NCI-H2196 (cell line): Measurements from ENCODE around the gene ERBB4.
A peak's percentile ranks its signal among the peaks of the same experiment; 100 is the strongest.

Experiments
- DNase-seq: peaks from one replicate; lab custom pipeline; 2025; ENCODE audit not compliant: unreplicated experiment; lab: John Stamatoyannopoulos, UW

The ERBB4 gene

DNA sequence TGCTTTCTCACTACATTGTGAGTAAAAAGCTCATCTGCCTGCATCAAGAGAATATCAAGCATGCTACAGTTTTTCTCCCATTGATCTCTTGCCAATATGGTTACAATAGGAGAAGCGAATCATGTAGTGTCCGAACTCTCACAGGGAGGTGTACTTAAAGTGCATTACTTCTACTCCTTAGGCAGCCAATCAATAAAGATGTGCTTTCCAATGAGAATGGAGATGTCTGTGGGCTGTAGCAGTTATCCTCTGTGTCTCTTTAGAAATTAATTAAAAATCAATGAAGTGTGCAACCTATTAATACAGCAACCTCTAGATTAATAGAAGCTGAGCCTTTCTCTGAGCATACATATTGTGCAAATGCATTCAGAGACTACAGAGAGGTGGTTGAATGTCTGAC, 1098.5 kb downstream of the ERBB4 start:
- DNase-seq, result no peak

DNA sequence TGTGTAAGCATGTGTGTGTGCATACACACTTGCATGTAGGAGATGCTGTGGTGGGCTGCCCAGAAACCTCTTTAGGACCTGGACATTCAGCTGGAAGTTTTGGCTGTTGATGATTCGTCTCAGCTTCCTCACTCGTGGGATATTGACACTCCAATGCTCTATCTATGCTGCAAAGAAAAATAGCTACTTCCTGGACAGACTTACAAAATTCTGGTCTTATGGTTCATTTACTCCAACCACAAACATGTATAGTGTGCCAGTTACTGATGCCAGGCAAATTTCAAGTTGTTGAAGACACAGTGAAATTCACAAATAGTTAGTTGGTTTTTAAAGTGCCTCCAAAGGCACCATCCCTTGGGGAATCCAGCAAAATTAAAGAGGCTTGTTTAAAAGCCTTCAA, 1099.6 kb downstream of the ERBB4 start:
- DNase-seq, result no peak

DNA sequence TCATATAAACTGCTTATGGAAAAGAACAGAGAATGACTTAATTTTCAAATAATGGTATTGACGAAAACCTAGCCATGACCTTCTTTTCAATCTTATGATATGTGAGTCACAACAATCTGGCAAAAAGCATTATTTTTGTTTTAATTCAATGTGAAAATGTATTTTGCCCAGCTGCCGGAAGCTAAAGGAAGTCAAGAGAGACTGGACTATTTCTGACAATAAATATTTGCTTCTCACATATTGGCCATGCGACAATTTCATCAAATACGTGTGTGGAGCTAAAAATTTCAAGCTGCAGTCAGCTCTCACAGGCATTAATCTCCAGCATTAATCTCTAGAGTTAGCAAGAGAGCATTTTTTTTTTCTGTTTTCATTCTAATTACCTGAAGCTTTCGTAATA, 1101.2 kb downstream of the ERBB4 start:
- DNase-seq, result no peak

DNA sequence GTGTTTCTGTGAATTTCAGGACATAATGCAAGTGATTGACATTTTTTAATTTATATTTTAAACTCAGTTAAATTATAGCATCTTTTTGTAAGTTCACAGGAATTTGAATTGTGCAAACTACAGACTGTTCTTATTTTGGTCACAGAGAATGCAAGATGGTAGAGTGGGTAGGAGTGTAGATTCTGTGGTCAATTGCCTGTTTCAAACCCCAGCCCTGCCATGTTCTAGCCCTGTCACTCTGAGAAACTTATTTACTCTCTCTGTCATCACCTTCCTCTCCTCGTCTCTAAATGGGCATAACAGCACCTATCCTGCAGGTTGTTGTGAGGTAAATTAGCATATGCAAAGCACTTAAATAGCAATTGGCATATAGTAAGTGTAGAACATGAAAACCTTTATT, 1102.4 kb downstream of the ERBB4 start:
- no peak for DNase-seq

DNA sequence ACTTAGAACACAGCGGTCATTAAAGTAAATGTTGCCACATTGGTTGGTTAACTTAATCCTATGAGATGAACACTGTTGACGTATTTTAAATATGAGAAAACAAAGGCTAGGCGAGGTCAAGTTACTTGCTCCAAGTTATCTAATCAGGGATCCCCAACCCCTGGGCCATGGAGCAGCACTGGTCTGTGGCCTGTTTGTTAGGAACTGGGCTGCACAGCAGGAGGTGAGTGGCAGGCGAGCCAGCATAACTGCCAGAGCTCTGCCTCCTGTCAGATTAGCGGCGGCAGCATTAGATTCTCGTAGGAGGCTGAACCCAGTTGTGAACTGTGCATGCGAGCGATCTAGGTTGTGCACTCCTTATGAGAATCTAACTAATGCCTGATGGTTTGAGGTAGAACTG, 1103.3 kb downstream of the ERBB4 start:
- no peak for DNase-seq

DNA sequence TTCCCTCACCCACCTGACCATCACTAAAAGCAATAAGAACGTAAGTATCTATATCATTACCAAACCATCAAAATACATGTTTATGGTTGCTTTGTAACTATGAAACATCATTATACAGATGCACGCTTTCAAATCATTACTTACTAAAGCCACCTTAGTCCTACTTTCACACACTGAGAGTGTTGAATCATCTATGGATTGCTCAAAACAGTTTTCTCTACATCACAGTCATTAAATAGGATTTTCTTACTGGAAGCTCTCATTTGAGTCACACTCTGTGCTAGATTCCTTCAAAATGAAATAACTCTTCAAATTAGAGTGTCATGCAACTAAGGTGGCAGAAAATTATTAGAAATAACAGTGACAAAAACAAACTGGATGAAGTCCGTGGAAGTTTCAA, 1103.8 kb downstream of the ERBB4 start:
- no peak for DNase-seq

DNA sequence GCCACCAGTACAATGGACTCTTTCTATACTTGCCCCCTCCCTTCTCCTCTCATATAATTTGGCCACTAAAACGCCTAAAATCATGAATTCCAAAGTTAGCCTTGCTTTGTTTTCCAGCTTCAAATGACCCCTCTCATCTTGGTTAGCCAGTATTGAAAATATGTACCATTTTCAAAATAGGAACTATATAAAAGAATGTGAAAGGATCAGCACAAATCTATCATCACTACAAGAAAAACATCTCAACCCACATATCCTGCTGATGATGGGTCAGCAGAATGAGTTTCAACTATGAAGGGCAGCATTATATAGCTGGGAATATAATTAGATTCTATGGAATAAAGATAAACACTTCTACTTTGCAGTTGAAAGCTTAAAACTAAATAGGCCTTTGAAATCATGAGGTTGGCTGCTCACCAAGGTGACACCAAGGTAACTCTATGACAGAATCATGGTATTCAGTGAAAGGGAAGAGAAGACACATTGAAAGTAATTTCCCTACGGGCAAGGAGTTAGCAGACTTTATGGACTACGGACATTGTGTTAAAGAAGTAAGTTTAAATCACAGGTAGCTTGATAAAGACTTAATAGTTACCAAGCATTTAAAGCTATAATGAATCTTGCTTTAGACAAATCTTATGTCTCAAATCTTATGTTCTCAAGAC, 1109.2 kb downstream of the ERBB4 start:
- DNase-seq, result no peak

DNA sequence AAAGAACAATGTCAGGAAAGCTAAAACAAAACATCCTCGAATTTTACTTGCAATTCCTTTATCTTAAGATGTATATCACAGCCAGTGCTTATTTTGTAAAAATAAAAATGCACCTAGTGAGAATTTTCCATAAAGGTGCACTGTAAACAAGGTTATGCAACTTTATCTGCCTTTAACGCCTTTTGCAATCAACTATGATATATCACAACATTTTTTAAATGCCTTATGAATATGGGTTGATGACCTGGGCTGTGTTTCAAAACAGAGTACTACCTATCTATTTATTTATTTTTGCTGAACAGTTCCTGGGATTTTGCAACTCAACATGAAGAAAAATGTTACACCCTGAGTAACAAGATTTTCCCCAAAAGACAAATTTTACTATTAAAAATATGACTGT, 1112.4 kb downstream of the ERBB4 start:
- DNase-seq, result no peak

DNA sequence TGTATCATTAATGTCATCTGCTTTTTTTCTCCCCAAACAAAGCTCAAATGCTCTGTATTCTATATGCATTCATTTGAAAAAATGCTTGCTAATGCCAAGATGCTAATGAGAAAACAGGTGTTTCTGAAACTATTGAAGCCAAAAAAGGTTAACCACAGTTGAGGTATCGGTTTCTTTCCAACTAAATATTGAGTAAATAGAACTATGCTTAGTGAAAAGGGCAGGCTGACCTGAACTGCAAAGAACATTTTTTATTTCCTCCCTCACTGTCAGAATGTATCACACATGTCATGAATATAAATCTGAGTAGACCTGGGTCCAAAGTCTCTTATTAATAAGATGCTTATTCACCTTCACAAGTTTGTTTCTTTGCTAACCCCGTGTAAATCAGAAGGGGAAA, 1115.6 kb downstream of the ERBB4 start:
- peak; percentile 7 for DNase-seq

DNA sequence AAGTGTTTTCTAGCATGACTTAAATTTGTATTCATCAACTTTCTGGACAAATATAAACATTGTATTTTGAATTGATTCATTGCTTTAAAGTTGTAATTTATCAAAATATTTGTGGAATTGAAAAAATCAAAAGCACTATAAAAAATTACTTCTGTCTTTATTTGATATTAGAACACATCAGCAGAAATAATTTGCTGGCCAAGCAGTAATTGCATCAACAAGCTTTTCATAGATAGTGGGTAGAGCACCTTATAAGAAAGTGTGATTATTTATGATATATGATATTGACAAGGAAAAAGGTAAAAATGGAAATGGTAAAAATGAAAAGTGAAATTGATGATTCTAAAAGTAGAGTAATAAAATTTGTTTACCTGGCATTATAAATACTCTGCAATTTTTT, 1121.1 kb downstream of the ERBB4 start:
- DNase-seq, result no peak

DNA sequence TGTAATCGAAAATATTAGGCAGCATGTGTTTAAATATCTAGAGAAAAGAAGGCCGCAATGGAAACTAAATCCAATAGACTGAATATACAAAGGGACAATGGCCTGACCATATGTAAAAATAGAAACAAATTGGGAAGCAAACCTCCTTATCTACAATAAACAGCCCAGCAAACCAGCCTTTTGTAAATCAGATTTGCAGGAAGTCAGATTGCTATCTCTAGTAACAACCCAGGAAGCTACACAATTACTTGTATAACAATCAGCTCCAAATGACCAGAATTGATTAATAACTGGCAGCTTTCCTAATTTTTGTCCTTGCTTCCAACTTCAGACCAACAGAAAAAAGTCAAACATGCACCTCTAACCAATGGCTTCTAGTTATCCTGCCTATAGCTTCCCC, 1122.2 kb downstream of the ERBB4 start:
- no peak for DNase-seq

DNA sequence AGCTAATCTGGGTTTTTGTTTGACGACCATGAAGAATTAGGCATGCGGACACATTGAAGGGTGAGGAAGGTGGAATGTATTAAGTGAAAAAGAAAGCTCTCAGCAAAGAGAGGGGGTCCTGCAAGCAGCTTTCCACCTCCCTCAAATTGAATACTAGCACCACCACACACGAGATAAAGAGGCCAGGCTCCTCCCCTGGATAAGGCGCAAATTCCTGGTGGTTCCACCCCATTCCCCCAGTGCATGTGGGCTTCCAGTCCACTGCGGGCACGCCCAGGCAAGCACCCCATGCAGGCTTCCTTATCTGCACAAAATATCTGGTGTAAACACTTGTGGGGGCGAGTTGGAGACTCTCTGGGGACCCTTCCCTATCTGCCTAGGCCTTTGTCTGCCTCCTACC, 1124.9 kb downstream of the ERBB4 start:
- no peak for DNase-seq

DNA sequence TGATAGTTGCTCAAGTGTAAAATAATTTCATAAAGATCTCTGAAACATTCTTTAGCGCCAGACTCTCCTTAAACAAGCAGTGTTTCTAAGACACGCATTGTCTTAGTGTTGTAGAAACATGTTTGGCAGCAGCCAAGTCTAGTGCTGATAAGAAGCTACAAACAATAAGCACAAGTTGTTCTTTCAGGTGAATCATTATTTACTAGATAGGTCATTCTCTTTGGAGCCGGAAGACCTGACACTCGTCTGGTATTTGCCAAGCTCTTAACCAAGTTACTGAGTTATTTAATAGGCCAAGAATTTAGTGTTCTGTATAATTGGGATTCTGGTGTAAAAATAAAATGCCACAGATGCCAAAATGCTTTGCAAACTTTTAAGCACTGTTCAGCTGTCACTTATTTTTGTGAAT, 1130.1 kb downstream of the ERBB4 start:
- DNase-seq, result peak; percentile 37

DNA sequence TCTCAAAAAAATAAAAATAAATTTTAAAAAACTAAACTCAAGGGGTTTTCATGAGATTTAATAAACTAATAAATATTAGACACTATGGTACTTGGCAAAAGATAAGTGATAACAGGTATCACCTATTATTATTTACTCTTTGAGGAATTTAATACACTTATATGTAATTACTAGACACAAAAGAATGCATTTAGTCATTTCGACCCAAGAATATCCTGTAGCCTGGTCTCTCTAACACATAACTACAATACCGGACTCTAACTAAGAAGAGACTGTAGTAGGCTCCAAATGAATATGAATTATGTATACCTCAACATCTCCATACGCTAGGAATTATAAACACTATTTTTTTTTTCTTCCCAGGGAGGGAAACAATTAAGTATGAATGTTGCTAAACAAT, 1131.5 kb downstream of the ERBB4 start:
- DNase-seq, result no peak

DNA sequence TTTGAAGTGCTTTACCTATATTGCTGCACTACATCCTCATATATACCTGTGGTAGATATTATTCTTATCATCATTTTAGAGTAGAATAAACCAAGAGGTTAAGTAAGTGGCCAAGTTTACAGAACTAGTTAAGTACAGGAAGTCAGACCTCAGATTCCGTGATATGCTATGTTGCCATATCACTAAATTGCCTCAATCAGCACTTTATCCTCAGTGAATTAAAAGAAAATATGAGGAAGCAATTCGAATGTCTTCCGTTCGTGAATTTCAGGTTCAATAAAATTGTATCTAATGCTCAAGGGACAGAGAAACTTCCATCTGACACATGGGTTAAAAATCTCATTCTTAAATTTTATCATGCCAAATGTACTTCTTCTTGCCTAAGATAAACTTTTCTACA, 1133.6 kb downstream of the ERBB4 start:
- no peak for DNase-seq

DNA sequence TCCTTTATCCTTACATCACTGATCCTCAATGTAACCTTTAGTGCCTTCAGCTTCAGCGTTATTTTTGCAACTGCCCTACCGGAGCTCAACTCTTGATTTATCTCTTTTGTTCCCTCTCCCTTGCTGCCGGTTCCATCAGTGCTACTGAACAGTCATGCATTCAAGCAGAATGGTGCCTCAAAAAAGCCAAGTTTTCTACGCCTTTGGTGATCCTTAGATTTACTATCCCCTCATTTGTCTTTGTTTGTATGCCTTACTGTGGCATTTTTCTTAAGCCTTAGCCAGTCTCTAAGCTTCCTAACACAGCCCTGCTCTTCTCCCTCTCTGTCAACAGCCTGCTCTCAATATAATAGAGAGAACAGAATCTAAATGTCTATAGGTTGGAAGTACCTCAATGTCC, 1134.5 kb downstream of the ERBB4 start:
- DNase-seq, result no peak

DNA sequence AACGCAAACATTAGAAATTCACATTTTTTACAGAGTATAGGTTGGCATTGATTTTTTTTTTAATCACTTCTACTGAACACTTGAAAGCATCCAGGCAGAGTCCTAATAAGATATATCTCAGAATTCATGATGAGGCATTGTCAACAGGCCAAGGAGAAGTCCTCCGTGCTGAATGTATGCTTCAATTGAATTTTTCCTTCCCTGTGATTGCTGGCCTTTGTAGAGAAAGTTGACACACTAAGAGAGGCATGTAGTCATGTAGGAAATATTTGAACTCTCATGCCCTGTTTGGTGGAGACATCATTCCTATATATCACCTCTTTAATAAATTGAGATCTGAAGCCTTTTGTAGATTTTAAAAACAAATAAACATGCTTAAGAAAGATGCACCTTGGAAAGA, 1137.3 kb downstream of the ERBB4 start:
- DNase-seq, result no peak

DNA sequence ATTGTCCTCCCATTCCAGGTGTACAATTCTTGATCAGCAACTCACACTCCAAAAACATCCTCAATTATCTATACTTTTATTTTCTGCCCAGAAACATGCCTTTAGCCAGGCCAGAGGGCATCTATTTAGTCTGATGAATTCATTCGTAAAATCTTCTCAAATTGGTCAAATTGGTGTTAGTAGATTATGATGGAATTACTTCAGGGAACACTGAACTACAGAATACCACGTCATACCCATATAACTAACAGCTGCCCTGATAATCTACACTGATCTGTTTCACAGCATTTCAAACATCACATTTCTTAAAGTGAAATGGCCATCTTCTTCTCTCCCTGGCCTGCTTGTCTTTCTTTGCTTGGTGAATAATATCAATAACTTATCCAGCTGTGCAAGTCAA, 1140.8 kb downstream of the ERBB4 start:
- DNase-seq, result no peak

DNA sequence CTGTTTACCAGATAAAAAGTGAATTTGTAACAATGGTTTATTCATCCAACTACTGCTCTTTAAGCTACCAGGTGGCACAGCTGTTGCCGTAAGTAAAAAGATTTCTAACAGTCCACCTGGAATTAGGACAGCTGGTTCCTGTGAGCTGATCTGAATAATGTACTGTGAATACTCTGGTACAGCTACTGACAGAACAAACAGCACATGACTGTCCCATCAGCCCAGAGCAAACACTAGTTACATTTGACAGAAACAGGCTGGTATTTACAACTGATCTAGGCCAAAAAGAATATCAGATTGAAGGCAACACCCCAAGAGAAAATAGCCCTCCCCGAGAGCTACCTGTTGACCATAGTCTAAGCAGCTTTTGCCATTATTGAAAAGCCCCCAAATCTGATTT, 1141.8 kb downstream of the ERBB4 start:
- DNase-seq, result no peak

DNA sequence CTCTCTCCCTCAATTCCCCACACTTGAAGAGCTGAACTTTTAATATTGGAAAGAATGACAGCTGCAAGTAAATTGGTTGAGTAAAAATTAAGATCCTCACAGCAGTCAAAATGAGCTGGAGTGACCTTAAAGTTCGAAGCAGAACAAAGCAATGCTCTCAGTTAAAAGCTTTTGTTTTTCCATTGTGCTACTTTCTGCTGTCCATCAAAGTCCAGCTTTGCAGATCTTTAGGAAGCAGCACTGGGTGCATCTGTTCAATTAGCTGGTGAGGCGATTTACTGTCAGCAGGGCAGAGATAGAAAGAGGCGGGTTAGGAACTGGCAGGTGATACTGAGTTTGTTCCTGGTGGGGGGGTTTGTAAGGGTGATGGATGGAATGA, 1147.4 kb downstream of the ERBB4 start:
- DNase-seq, result no peak

DNA sequence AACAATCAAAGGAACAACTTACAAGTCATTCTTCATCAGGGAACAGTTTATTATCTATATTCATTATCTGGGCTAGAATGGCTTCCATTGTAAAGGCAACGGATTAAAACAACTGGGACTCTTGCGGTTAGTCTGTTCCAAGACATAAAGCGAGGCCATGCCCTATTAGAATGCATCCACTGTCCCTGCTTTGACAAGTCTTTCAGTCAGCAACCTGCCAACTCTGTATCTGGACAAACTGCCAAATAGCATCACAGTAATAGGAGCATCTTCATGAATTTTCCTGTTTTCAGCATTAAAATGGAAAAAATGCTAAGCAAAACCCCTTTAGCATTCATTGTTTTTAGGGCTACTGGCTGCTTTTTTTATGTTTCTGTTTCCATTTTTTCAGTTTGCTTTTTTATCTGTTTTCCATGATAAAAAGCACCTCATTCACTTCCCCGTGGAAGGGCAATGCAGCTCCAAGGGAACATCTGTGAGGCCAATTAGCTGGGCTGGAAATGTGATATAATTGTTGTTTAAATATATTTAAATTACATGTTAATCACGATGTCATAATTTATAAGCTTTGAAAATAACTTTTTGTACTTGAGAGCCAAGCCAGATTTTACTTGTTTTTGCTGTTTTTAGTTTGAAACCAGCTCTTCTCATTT, 1147.9 kb downstream of the ERBB4 start:
- no peak for DNase-seq

DNA sequence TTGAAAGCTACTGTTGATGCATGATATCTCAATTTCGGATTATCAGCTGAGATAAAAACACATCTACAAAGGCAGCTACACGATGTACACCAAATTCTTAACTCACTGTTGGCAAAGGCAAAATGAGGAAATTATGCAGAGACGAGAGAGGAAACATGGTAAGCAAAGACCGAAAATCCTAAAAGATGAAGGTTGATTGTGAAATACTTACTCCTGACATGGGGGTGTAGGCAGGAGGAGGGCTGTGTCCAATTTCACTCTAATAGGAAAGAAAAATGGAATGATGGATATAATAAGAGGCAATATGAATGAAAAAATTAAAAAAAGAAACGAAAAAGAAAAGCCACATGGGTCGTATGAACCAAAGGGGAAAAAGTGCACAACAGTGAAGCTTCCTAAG, 1150.9 kb downstream of the ERBB4 start:
- DNase-seq, result no peak

DNA sequence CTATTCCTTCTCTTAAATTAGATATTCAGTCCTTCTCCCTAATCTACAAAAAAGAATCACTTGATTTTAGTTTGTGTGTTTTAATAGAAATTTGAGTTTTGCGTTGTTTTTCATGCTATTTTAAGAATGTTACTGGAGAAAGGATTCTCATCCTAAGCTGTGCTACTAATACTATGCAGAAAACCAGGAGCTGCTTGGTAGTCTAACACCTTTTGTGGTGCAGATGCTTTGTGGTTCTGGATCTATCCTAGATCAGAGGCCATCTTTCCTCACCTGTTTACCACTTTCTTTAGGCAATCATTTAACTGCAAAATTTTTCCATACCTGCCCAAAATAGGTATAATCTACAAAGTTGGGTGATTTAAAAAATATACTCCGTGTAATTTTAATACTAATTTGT, 1158.6 kb downstream of the ERBB4 start:
- no peak for DNase-seq
